IMR-90 (cell line): ENCODE results near the gene SELENOV. TPM values are rescaled to one million over a fixed set of nuclear protein-coding genes. Genes with fewer than 3 reads are reported as not detected.

Experiments
- ATAC-seq: fragments of 200-7000 bp; cut with Tn5 transposase; 2 replicates; pipeline ENCODE4 v1.9.1; 2020; ENCODE audit warnings: low read depth, mild to moderate bottlenecking, moderate library complexity
- BruUV-seq: library from RNA; stranded (reverse); fragments of 400-500 nt; replicated peaks from 2 replicates; lab custom pipeline; 2021; lab: Mats Ljungman, UMichigan
- CTCF ChIA-PET: fragments of 300-600 bp; formaldehyde crosslinking; extraction: SDS; loops from one replicate; lab custom pipeline; 2021; ENCODE audit warnings: antibody characterized with exemption; lab: Yijun Ruan, JAX
- POLR2A ChIA-PET: fragments of 300-600 bp; sonication (Branson Sonifier 250); formaldehyde crosslinking; loops from one replicate; lab custom pipeline; 2022; ENCODE audit warnings: antibody characterized with exemption; ENCODE audit not compliant: unreplicated experiment; lab: Charles Lee
- DNase-seq: peaks from one replicate; pipeline ENCODE4 v3.0.0; 2013
- H2AFZ ChIP-seq: replicated peaks from 2 replicates; pipeline ENCODE3; 2013; ENCODE audit warnings: low read length, mild to moderate bottlenecking; ENCODE audit not compliant: poor library complexity
- H2AK5ac ChIP-seq: 2 replicates; pipeline ENCODE4 v1.6.1; 2013; ENCODE audit warnings: low read depth, low read length, inconsistent platforms
- H2AK9ac ChIP-seq: replicated peaks from 2 replicates; pipeline ENCODE3; 2013; ENCODE audit warnings: mild to moderate bottlenecking, low read depth, low read length, moderate library complexity; ENCODE audit not compliant: poor library complexity
- H2BK120ac ChIP-seq: 2 replicates; pipeline ENCODE4 v1.6.1; 2013; ENCODE audit warnings: low read depth, low read length, inconsistent platforms
- H2BK15ac ChIP-seq: 3 replicates; pipeline ENCODE4 v1.6.1; 2013; ENCODE audit warnings: low read depth, low read length, inconsistent platforms
- H2BK20ac ChIP-seq: 2 replicates; pipeline ENCODE4 v1.6.1; 2013; ENCODE audit warnings: low read depth, mild to moderate bottlenecking, inconsistent platforms, low read length, moderate library complexity
- H2BK5ac ChIP-seq: 2 replicates; pipeline ENCODE4 v1.6.1; 2013; ENCODE audit warnings: mild to moderate bottlenecking, low read depth, low read length, inconsistent platforms; ENCODE audit not compliant: poor library complexity, severe bottlenecking
- H3K14ac ChIP-seq: replicated peaks from 2 replicates; pipeline ENCODE4 v1.6.1; 2013; ENCODE audit warnings: low read depth, low read length, inconsistent platforms
- H3K18ac ChIP-seq: 2 replicates; pipeline ENCODE4 v1.6.1; 2013; ENCODE audit warnings: low read depth, low read length, control low read depth
- H3K23ac ChIP-seq: 2 replicates; pipeline ENCODE4 v1.6.1; 2013; ENCODE audit warnings: low read depth, low read length, inconsistent platforms
- H3K27ac ChIP-seq: 2 replicates; pipeline ENCODE4 v1.5.1; 2013; ENCODE audit warnings: mild to moderate bottlenecking, control low read depth, low read length; ENCODE audit not compliant: insufficient read depth
- H3K27me3 ChIP-seq: 2 replicates; pipeline ENCODE4 v1.6.1; 2013; ENCODE audit warnings: low read length; ENCODE audit not compliant: control insufficient read depth, insufficient read depth
- H3K36me3 ChIP-seq: 2 replicates; pipeline ENCODE4 v1.6.1; 2013; ENCODE audit warnings: low read length, mixed read lengths; ENCODE audit not compliant: control insufficient read depth, insufficient read depth
- H3K4ac ChIP-seq: 2 replicates; pipeline ENCODE4 v1.6.1; 2013; ENCODE audit warnings: low read depth, low read length, inconsistent platforms
- H3K4me1 ChIP-seq: 2 replicates; pipeline ENCODE4 v1.6.1; 2013; ENCODE audit warnings: low read length, mixed read lengths; ENCODE audit not compliant: control insufficient read depth, insufficient read depth
- H3K4me2 ChIP-seq: 2 replicates; pipeline ENCODE4 v1.6.1; 2013; ENCODE audit warnings: low read depth, mild to moderate bottlenecking, control low read depth, low read length, moderate library complexity
- H3K4me3 ChIP-seq: 2 replicates; pipeline ENCODE4 v1.5.1; 2013; ENCODE audit warnings: low read depth, mild to moderate bottlenecking, control low read depth, low read length, moderate library complexity; ENCODE audit not compliant: insufficient read depth
- H3K56ac ChIP-seq: 2 replicates; pipeline ENCODE4 v1.6.1; 2013; ENCODE audit warnings: low read length, inconsistent platforms; ENCODE audit not compliant: insufficient read depth; ENCODE audit errors: extremely low read depth
- H3K79me1 ChIP-seq, 2 experiments: 2 replicates each; pipeline ENCODE4 v1.6.1; 2013; ENCODE audit warnings: low read length in 2 of 2, inconsistent platforms in 1 of 2, low read depth in 1 of 2
- H3K9ac ChIP-seq: 2 replicates; pipeline ENCODE4 v1.6.1; 2013; ENCODE audit warnings: low read depth, low read length, control low read depth
- H3K9me1 ChIP-seq: 2 replicates; pipeline ENCODE4 v1.6.1; 2013; ENCODE audit warnings: low read length, inconsistent platforms; ENCODE audit not compliant: insufficient read depth
- H3K9me3 ChIP-seq: 2 replicates; pipeline ENCODE4 v1.6.1; 2013; ENCODE audit warnings: low read length; ENCODE audit not compliant: control insufficient read depth, insufficient read depth
- H4K20me1 ChIP-seq: 2 replicates; pipeline ENCODE4 v1.6.1; 2013; ENCODE audit warnings: low read length, inconsistent platforms; ENCODE audit not compliant: insufficient read depth
- H4K5ac ChIP-seq: 2 replicates; pipeline ENCODE4 v1.6.1; 2013; ENCODE audit warnings: mild to moderate bottlenecking, low read depth, low read length, control low read depth
- H4K8ac ChIP-seq, 2 experiments: 2 replicates each; pipeline ENCODE4 v1.6.1; 2013; ENCODE audit warnings: low read depth in 2 of 2, low read length in 2 of 2, control low read depth in 1 of 2, inconsistent platforms in 1 of 2
- H4K91ac ChIP-seq: 2 replicates; pipeline ENCODE4 v1.6.1; 2013; ENCODE audit warnings: low read depth, low read length, inconsistent platforms; ENCODE audit not compliant: insufficient read depth
- BHLHE40 ChIP-seq: fragments of 150-350 bp; IDR thresholded peaks from 2 replicates; pipeline ENCODE4 v1.6.1; 2016; ENCODE audit warnings: mild to moderate bottlenecking, low read depth, low read length
- CEBPB ChIP-seq: IDR thresholded peaks from 2 replicates; pipeline ENCODE4 v1.6.1; 2012; ENCODE audit warnings: low read depth, low read length, improper control_type of control experiment
- CHD1 ChIP-seq: IDR thresholded peaks from 2 replicates; pipeline ENCODE4 v1.6.1; 2012; ENCODE audit warnings: low read depth, low read length, improper control_type of control experiment
- CTCF ChIP-seq: conservative IDR thresholded peaks from 2 replicates; pipeline ENCODE4 v1.5.1; 2012; ENCODE audit warnings: mild to moderate bottlenecking, low read depth, low read length, improper control_type of control experiment
- ELK1 ChIP-seq: fragments of 150-350 bp; IDR thresholded peaks from 2 replicates; pipeline ENCODE4 v1.6.1; 2016; ENCODE audit warnings: low read depth, mild to moderate bottlenecking, low read length, moderate library complexity, borderline replicate concordance
- FOS ChIP-seq: fragments of 150-350 bp; IDR thresholded peaks from 2 replicates; pipeline ENCODE4 v1.6.1; 2016; ENCODE audit warnings: low read depth, low read length
- MAFK ChIP-seq: IDR thresholded peaks from 2 replicates; pipeline ENCODE4 v1.6.1; 2012; ENCODE audit warnings: low read depth, low read length, improper control_type of control experiment
- MAZ ChIP-seq: IDR thresholded peaks from 2 replicates; pipeline ENCODE4 v1.6.1; 2012; ENCODE audit warnings: low read depth, mild to moderate bottlenecking, low read length, improper control_type of control experiment, moderate library complexity, borderline replicate concordance
- MXI1 ChIP-seq: IDR thresholded peaks from 2 replicates; pipeline ENCODE4 v1.6.1; 2012; ENCODE audit warnings: low read depth, mild to moderate bottlenecking, low read length, moderate library complexity, borderline replicate concordance
- NFE2L2 ChIP-seq: fragments of 150-350 bp; IDR thresholded peaks from 2 replicates; pipeline ENCODE4 v1.6.1; 2016; ENCODE audit warnings: low read depth, mild to moderate bottlenecking, low read length
- POLR2A ChIP-seq: IDR thresholded peaks from 2 replicates; pipeline ENCODE4 v1.6.1; 2012; ENCODE audit warnings: mild to moderate bottlenecking, low read depth, low read length
- RAD21 ChIP-seq: IDR thresholded peaks from 2 replicates; pipeline ENCODE4 v1.6.1; 2012; ENCODE audit warnings: low read length, improper control_type of control experiment
- RCOR1 ChIP-seq: IDR thresholded peaks from 2 replicates; pipeline ENCODE4 v1.6.1; 2012; ENCODE audit warnings: mild to moderate bottlenecking, low read length, improper control_type of control experiment; ENCODE audit not compliant: insufficient replicate concordance
- RFX5 ChIP-seq: IDR thresholded peaks from 2 replicates; pipeline ENCODE4 v1.8.0; 2012; ENCODE audit warnings: low read depth, mild to moderate bottlenecking, low read length, moderate library complexity
- SMC3 ChIP-seq: fragments of 150-350 bp; IDR thresholded peaks from 2 replicates; pipeline ENCODE4 v1.6.1; 2016; ENCODE audit warnings: low read depth, mild to moderate bottlenecking, antibody characterized with exemption, low read length, moderate library complexity
- USF2 ChIP-seq: fragments of 150-350 bp; IDR thresholded peaks from 2 replicates; pipeline ENCODE4 v1.6.1; 2017; ENCODE audit warnings: mild to moderate bottlenecking, antibody characterized with exemption, low read length, low read depth
- WGBS, 2 experiments: methylation state at CpG; one replicate each; pipeline versions ENCODE4 v1.1.5 to v1.1.7; 2013; ENCODE audit warnings: missing lambda C conversion rate in 2 of 2; ENCODE audit not compliant: insufficient read length in 1 of 2; ENCODE audit errors: extremely low coverage in 2 of 2; 5-methylcytosine and 5-hydroxymethylcytosine counted together
- dilution Hi-C: fragments of 300-500 bp; cut with HindIII; formaldehyde crosslinking; loops from one replicate; pipeline ENCODE4 v1.14.3; 2018; ENCODE audit warnings: low sequenced_read_pairs; ENCODE audit not compliant: unreplicated experiment
- in situ Hi-C: fragments of 300-500 bp; cut with MboI; formaldehyde crosslinking; loops from 3 replicates; pipeline ENCODE4 v1.14.3; 2019; ENCODE audit warnings: low sequenced_read_pairs, inconsistent platforms, mixed read lengths
- intact Hi-C: fragments of 100-400 bp; cut with micrococcal nuclease; formaldehyde crosslinking; loops from 2 replicates; pipeline ENCODE4 v1.10.0; 2022
- polyA plus RNA-seq, 3 experiments: library from polyadenylated mRNA; depleted of rRNA; stranded (reverse); fragments of >200 nt; gene quantifications; 2 replicates each; pipeline ENCODE4 v1.2.3, GENCODE V29; 2012; ENCODE audit warnings: low replicate concordance in 1 of 3
- total RNA-seq: library from RNA; depleted of rRNA; stranded (reverse); fragments of >200 nt; gene quantifications from 2 replicates; pipeline ENCODE4 v1.2.3, GENCODE V29; 2012

The SELENOV gene
- total and polyA plus RNA-seq, 2 of the 4 experiments (the other 2 are of a cell fraction) = not detected

- DNase-seq (no peak), ATAC-seq (no peak)
- H2AK9ac ChIP-seq = no peak overlapping the region
- ChIA-PET CTCF (no interaction called here), POLR2A (no interaction called here)
- H3K36me3 ChIP-seq = no peaks in the 10 kb centered on the region
- H3K4ac ChIP-seq = no peak overlapping the region
- no peaks in the 10 kb centered on the region for H3K4me1 ChIP-seq
- intact Hi-C loops = loop anchor here (2.0 to 5.0 kb wide), 2 partner anchors 217 to 295 kb away; no protein-coding TSS in a partner anchor
- H4K91ac ChIP-seq = no peak overlapping the region
- no TSS peak for BruUV-seq
- WGBS, 2 experiments = 50% methylated on average over 2 of the region's 5 CpGs; no CpG with 5 or more reads in 1 of the 2 experiments
- H2BK15ac ChIP-seq = no peak overlapping the region
- H2AK5ac ChIP-seq = no peak overlapping the region
- no peaks in the 10 kb centered on the region for H3K9me1 ChIP-seq
- H2BK20ac ChIP-seq = no peak overlapping the region
- TF ChIP-seq SMC3 = no peak
- TF ChIP-seq FOS = no peak
- no peak for TF ChIP-seq RFX5
- TF ChIP-seq RCOR1 = no peak
- no peak for TF ChIP-seq BHLHE40
- TF ChIP-seq CEBPB = no peak
- TF ChIP-seq CHD1 = no peak
- no peak for TF ChIP-seq MAFK
- no peak for TF ChIP-seq USF2
- TF ChIP-seq MAZ = no peak
- no peak for TF ChIP-seq MXI1
- TF ChIP-seq ELK1 = no peak
- no peak for TF ChIP-seq POLR2A
- TF ChIP-seq CTCF = no peak
- no peak for TF ChIP-seq NFE2L2
- no peak for TF ChIP-seq RAD21
- H2BK120ac ChIP-seq = no peak overlapping the region
- no peak overlapping the region for H3K18ac ChIP-seq
- in situ Hi-C loops = loop anchor here (10.0 kb wide), 1 partner anchor 125 kb away; no protein-coding TSS in a partner anchor
- H4K8ac ChIP-seq = no peak overlapping the region
- H3K9me3 ChIP-seq = no peaks in the 10 kb centered on the region
- H3K27ac ChIP-seq = no peak overlapping the region
- H3K23ac ChIP-seq = no peak overlapping the region
- H2AFZ ChIP-seq = no peak overlapping the region
- no peak overlapping the region for H4K5ac ChIP-seq
- H3K56ac ChIP-seq = no peak overlapping the region
- H3K4me3 ChIP-seq = no peak overlapping the region
- H4K20me1 ChIP-seq = no peaks in the 10 kb centered on the region
- H3K27me3 ChIP-seq = peaks cover 14% of the 10 kb centered on the region
- H3K79me1 ChIP-seq = no peaks in the 10 kb centered on the region
- dilution Hi-C loops = no loop called here
- no peak overlapping the region for H3K9ac ChIP-seq
- no peak overlapping the region for H3K4me2 ChIP-seq
- H3K14ac ChIP-seq = no peak overlapping the region
- no peak overlapping the region for H2BK5ac ChIP-seq
Observed at GRCh38 chr19:39550197-39550596, 35.3 kb downstream of the SELENOV start.
